MG63 (cell line): Measurements from ENCODE around the gene PPBP. TPM values are rescaled to one million over a fixed set of nuclear protein-coding genes. Genes with fewer than 3 reads are reported as not detected.

ENCODE experiments used
- DNase-seq: peaks from one replicate; pipeline ENCODE4 v3.0.0-alpha.2; 2020
- H3K27me3 ChIP-seq: fragments of 250-450 bp; sonication (Bioruptor Pico); 2 replicates; pipeline ENCODE4 v1.5.1; 2020; ENCODE audit warnings: mild to moderate bottlenecking, moderate library complexity
- H3K36me3 ChIP-seq: fragments of 250-450 bp; sonication (Bioruptor Pico); 2 replicates; pipeline ENCODE4 v1.5.1; 2020; ENCODE audit warnings: mild to moderate bottlenecking, moderate library complexity
- H3K4me3 ChIP-seq: fragments of 250-450 bp; sonication (Bioruptor Pico); 2 replicates; pipeline ENCODE4 v1.5.1; 2020; ENCODE audit warnings: mild to moderate bottlenecking, moderate library complexity
- H3K9me3 ChIP-seq: fragments of 250-450 bp; sonication (Bioruptor Pico); 2 replicates; pipeline ENCODE4 v1.5.1; 2020; ENCODE audit warnings: mild to moderate bottlenecking, moderate library complexity
- total RNA-seq: library from RNA; depleted of rRNA; stranded (reverse); fragments of >200 nt; shearing (Covaris generic); gene quantifications from 2 replicates; pipeline ENCODE4 v1.2.3, GENCODE V29; 2014; ENCODE audit warnings: low replicate concordance; rRNA removed

PPBP gene
- total RNA-seq = not detected in 2 replicates

- DNase-seq = no peak
- Histone ChIP-seq H3K4me3 (no peak within 1 kb of the TSS), H3K9me3 (no peaks in the 10 kb centered on the region), H3K27me3 (no peaks in the 10 kb centered on the region), H3K36me3 (no peaks in the 10 kb centered on the region)
These were observed at the start of gene PPBP for GRCh38 chr4:73988061-73988460. PPBP (minus strand) TSS chr4:73988190; CDS start chr4:73988103, 87 bp downstream.

DNA sequence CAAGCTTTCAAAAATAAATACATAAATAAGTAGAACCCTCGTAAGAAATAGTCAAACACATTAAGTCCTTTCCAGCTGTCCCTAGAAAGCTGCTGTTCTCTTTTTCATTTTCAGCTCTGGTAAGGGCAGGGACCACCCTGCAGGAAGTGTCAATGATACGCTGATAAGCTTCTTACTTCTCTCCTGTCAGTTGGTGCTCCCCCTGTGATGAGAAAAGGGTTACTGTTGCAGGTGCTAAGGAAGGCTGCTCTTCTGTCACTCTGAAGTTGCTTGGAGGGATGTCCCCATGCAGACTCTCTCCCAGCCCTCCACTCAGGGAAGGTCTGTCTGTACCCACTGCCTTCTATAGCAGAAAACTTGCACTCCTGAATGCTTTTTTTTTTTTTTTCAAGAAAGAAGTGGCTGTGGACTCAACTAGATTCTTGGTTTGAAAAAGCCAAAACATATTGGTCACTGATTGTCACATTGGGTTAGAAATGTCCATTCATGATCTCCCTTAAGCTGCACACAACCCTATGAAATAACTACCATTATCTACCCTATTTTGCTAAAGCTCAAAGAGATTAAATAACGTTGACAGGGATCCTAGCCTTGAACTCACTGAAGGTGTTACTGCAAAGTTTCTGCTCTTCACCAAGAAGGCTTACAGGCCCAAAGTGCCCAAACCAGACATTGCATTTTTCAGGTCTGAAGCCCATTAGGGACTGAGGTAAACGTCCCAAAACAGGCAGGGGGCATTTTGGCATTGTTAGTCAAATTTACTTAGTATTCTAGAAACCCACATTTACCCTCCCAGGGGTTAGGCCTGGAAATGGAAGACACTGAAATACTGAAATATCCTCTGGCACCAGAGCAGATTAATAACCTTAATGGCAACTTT lies 49.3 kb upstream of the PPBP start:
- no peaks in the 10 kb centered on the region for H3K36me3 ChIP-seq
- peak overlapping the region; percentile 73 for H3K4me3 ChIP-seq
- no peaks in the 10 kb centered on the region for H3K9me3 ChIP-seq
- H3K27me3 ChIP-seq = no peaks in the 10 kb centered on the region
- DNase-seq = no peak

- H3K27me3 ChIP-seq = no peaks in the 10 kb centered on the region
These were observed 45.7 kb upstream of the PPBP start for GRCh38 chr4:74033739-74034138.

GRCh38 chr4:74032064-74032463 lies 44.1 kb upstream of the PPBP start:
- H3K27me3 ChIP-seq = no peaks in the 10 kb centered on the region
- H3K9me3 ChIP-seq = no peaks in the 10 kb centered on the region
- no peaks in the 10 kb centered on the region for H3K36me3 ChIP-seq
- DNase-seq = peak; percentile 57
- H3K4me3 ChIP-seq = no peak overlapping the region

More at GRCh38 chr4:74033739-74034138, 45.7 kb upstream of the PPBP start:
- Histone ChIP-seq H3K9me3 (no peaks in the 10 kb centered on the region), H3K4me3 (no peak overlapping the region), H3K36me3 (no peaks in the 10 kb centered on the region)
- no peak for DNase-seq

DNA sequence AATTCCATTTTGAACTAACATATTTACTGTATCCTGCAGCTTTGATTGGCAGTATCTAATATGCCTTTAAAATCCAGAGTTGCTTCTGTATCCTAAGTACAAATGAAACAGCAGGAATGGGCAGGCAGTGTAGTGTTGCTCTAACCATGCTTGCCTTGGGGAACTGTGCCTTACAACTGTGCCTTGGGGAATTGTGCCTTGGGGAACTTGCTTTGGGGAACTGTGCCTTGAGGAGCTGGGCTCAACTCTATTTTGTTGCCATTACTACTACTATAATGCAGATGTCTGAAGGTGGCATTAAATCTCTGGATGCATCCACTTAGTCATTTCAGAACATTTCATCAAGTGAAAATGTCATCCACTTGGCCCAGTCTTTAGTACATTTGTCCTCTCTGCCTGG lies 43.6 kb upstream of the PPBP start:
- Histone ChIP-seq H3K36me3 (no peaks in the 10 kb centered on the region), H3K4me3 (no peak overlapping the region), H3K9me3 (no peaks in the 10 kb centered on the region), H3K27me3 (no peaks in the 10 kb centered on the region)
- DNase-seq = no peak

- Histone ChIP-seq H3K27me3 (no peaks in the 10 kb centered on the region), H3K36me3 (no peaks in the 10 kb centered on the region)
- DNase-seq = no peak
These were observed 42.3 kb upstream of the PPBP start for GRCh38 chr4:74030285-74030684.

DNA sequence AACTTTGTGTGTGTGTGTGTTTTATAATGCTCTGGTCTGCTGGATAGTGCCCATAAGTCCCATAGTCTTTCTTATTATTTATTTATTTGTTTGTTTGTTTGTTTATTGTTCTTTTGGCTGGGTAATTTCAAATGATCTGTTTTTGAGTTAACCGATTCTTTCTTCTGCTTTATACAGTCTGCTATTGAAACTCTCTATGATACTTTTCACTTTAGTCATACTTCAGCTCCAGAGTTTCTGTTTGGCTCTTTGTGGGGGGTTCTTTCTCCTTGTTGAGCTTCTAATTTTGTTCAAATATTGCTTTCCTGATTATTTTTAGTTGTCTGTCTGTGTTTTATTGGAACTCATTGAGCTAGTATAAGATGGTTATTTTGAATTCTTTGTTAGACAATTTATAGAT lies 40.5 kb upstream of the PPBP start:
- Histone ChIP-seq H3K36me3 (no peaks in the 10 kb centered on the region), H3K27me3 (no peaks in the 10 kb centered on the region), H3K4me3 (no peak overlapping the region), H3K9me3 (no peaks in the 10 kb centered on the region)
- DNase-seq = no peak

More at GRCh38 chr4:74030285-74030684, 42.3 kb upstream of the PPBP start:
- Histone ChIP-seq H3K9me3 (no peaks in the 10 kb centered on the region), H3K4me3 (no peak overlapping the region)

- H3K36me3 ChIP-seq = no peaks in the 10 kb centered on the region
- no peaks in the 10 kb centered on the region for H3K27me3 ChIP-seq
- DNase-seq = no peak
- no peaks in the 10 kb centered on the region for H3K9me3 ChIP-seq
- no peak overlapping the region for H3K4me3 ChIP-seq
These were observed 35.7 kb upstream of the PPBP start for GRCh38 chr4:74023709-74024108.

DNA sequence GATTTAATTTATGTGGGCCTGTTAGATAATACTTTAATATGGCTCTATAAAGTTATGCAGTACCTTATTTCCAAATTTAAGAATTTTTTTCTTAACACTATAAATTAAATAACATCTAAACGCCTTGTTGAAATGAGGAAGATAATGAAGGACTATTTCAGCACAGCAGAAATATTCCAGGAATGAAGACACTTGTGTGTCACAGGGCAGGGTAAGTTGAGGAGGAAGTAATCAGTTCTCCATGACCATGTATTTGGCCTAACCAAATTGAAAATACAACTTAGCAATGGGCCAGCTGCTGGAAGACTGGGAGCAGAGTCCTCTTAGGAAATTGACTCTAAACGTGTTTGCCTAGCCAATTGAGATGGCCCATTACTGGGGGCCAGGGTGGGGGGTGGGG lies 33.6 kb upstream of the PPBP start:
- no peaks in the 10 kb centered on the region for H3K36me3 ChIP-seq
- DNase-seq = no peak
- H3K4me3 ChIP-seq = no peak overlapping the region
- H3K9me3 ChIP-seq = no peaks in the 10 kb centered on the region
- no peaks in the 10 kb centered on the region for H3K27me3 ChIP-seq

DNA sequence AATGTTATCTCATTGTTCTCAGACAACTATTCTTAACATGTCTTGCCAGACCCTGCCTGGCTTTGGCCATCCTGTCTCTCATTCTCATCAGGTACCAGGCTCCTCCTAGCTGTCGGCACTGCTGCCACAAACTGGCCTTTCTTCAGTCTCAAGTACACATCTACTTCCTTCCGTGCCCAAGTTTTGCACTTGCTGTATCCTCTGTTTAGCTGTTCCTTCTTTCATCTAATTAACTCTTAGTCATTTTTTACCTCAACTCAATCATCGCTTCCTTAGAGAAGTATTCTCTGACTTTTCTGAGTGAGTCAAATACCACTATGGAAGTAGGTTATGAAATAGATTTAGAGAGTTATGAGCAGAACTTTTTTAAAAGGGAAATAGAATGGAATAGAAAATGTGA lies 30.8 kb upstream of the PPBP start:
- Histone ChIP-seq H3K9me3 (no peaks in the 10 kb centered on the region), H3K4me3 (no peak overlapping the region)
- DNase-seq = no peak

GRCh38 chr4:74018116-74018515 lies 30.1 kb upstream of the PPBP start:
- no peak overlapping the region for H3K4me3 ChIP-seq
- H3K9me3 ChIP-seq = no peaks in the 10 kb centered on the region
- H3K36me3 ChIP-seq = no peaks in the 10 kb centered on the region
- no peak for DNase-seq
- no peaks in the 10 kb centered on the region for H3K27me3 ChIP-seq

More for the DNA sequence above, 30.8 kb upstream of the PPBP start:
- Histone ChIP-seq H3K36me3 (no peaks in the 10 kb centered on the region), H3K27me3 (no peaks in the 10 kb centered on the region)

DNA sequence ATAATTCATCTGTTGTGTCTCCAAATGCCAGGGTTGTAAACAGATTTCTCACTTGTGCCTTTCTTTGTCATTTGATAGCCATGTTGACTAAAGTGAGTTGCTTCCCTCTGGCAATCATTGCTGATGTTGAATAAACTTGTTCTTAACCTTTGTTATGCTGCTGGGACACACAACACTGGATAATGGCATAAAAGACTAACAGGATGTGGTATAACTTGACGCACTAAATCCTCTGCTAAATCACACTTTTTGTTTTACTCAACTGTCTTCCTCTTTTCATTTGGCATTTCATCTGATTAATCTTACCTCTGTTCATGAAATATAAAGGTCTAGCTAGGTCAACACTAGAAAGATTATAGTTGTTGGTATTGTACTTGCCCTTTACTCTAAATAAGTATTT lies 28.1 kb upstream of the PPBP start:
- no peak for DNase-seq
- H3K9me3 ChIP-seq = no peaks in the 10 kb centered on the region
- no peak overlapping the region for H3K4me3 ChIP-seq
- no peaks in the 10 kb centered on the region for H3K36me3 ChIP-seq
- no peaks in the 10 kb centered on the region for H3K27me3 ChIP-seq

- Histone ChIP-seq H3K4me3 (no peak overlapping the region), H3K9me3 (no peaks in the 10 kb centered on the region), H3K27me3 (no peaks in the 10 kb centered on the region), H3K36me3 (no peaks in the 10 kb centered on the region)
- no peak for DNase-seq
These were observed 27.3 kb upstream of the PPBP start for GRCh38 chr4:74015126-74015780.

- Histone ChIP-seq H3K4me3 (no peak overlapping the region), H3K36me3 (no peaks in the 10 kb centered on the region), H3K27me3 (no peaks in the 10 kb centered on the region), H3K9me3 (no peaks in the 10 kb centered on the region)
- no peak for DNase-seq
These were observed 26.3 kb upstream of the PPBP start for GRCh38 chr4:74014332-74014731.

GRCh38 chr4:74013264-74013663 lies 25.3 kb upstream of the PPBP start:
- Histone ChIP-seq H3K4me3 (no peak overlapping the region), H3K27me3 (no peaks in the 10 kb centered on the region), H3K36me3 (no peaks in the 10 kb centered on the region), H3K9me3 (no peaks in the 10 kb centered on the region)
- DNase-seq = no peak

DNA sequence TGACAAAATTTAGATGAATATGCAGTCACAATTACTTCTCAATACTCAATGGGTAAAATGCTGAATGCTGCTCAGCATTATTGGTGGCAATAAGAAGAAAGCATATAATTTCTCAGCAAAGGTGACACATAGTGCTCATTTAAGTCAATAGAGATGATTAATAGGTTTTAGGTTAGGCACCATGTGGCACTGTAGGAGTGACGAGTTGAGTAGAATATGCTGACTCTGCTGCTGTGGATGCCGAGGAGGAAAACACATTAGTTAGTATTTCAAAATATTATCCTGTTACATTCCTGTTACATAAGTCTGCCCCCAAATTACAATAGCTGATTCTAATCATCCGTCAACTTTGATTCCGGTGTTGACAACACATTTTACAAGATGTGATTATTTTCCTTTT lies 24.1 kb upstream of the PPBP start:
- Histone ChIP-seq H3K4me3 (no peak overlapping the region), H3K36me3 (no peaks in the 10 kb centered on the region), H3K9me3 (no peaks in the 10 kb centered on the region), H3K27me3 (no peaks in the 10 kb centered on the region)
- no peak for DNase-seq

DNA sequence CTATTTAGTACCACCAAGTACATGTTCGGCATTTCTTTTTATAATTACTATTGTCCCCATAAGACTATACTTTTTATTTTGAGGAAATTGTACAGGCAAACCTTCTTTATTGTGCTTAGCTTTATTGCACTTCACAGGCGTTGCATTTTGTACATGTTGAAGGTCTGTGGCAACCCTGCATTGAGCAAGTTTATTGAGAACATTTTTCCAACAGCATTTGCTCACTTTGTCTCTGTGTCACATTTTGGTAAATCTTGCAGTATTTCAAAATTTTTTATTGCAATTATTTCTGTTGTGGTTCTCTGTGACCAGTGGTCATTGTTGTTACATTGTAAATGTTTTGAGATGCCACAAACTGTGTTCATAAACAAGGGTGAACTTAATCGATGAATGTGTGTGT lies 21.3 kb upstream of the PPBP start:
- Histone ChIP-seq H3K36me3 (no peaks in the 10 kb centered on the region), H3K4me3 (no peak overlapping the region), H3K9me3 (no peaks in the 10 kb centered on the region), H3K27me3 (no peaks in the 10 kb centered on the region)
- DNase-seq = no peak

DNA sequence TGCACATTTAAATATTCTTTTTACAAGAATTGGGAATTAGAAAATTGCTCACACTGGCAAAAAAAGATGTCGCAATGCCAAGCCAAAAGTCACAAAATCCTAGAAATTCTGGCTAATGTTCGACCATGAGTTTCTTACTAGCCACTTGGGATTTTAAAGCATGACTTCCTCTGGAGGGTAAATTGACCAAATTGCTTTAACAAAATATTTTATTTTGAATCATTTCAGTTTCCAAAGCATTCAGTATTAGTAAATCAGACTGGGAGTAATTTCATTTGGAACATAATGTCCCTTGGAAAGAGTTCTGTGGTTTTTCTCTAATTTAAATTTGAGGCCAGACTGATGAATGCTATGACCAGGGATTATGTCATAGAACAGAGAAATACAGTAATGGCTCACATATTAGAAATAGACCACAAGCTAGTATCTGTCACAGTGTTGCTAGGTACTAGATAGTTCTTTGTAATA lies 18.1 kb upstream of the PPBP start:
- no peak for DNase-seq
- no peaks in the 10 kb centered on the region for H3K9me3 ChIP-seq
- H3K27me3 ChIP-seq = no peaks in the 10 kb centered on the region
- no peak overlapping the region for H3K4me3 ChIP-seq
- no peaks in the 10 kb centered on the region for H3K36me3 ChIP-seq
